UCSD-AML1 (cell line): ENCODE results near the gene LNX2.

ENCODE experiments used
- DNase-seq: peaks from one replicate; lab custom pipeline; 2025; ENCODE audit not compliant: unreplicated experiment; lab: John Stamatoyannopoulos, UW

The LNX2 gene

DNA sequence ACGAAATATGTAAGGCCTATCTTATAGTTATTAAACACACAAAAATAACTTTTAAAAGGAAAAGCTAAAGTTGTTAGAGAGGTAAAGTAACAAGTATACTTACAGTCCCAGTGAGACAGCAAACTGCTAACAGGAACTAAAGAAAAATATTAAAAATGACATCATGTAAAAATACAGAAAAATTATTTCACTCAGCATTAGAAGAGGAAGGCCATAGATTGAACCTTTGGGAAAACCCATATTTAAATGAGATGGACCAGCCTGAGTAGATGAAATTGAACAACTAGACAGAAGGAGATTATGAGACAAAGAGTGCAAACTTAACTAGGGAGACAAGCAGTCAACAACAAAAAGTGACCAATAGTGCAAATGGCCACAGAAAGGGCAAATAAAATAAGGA is 49.4 kb downstream of the LNX2 start:
- DNase-seq, result no peak

DNA sequence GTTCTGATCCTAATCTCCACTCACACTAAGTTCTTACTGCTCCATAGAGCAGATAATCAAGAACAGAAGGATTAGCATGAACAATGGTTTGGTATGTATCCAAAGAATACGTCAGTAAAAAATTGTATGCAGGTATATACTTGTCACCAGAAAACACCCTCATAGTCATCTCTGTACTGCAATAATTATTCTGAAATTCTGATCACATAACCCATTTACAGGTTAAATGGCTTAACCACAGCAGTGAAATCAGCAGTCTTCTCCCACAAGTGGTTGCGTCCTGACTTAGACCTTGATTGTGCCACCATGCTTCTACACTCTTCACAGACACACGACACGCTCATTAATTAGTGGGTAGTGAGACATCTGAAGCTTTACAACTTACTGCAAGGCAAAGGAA is 50.9 kb downstream of the LNX2 start:
- DNase-seq, result no peak

DNA sequence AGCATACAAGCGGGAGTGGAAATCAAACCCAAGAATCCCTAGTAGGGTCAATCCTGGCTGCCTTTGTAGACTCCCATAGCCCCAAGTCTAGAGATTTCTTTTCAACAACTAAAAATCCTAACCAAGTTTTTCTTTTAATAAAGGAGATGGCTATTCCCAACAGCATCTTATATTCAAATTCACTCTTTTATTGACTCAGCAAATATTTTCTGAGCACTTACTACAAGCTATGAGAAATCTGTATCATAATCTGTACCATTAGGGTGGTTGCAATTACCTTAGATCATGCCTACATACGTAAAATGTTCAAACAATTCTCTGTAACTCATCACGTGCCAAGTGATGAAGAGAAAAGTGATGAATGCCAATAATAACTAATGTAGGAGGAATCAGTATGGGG is 54.5 kb downstream of the LNX2 start:
- no peak for DNase-seq

DNA sequence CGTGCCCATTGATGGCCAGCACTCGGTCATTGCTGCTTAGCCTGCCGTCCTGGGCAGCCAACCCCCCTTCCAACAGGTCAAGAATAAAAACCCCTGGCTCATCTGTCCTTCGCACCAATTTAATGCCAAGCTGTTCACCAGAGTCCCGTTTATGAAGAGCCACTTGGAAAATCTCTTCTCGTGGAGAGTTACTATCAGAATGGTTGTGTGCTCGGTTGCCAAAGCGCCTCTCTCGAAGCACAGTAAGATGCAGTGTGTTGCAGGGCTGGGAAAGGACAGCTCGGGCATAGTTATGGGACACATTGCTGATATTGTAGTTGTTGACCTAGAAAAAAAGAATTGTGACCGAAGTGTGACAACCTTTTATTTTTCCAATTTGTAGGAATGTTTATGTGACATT is 57.9 kb downstream of the LNX2 start:
- no peak for DNase-seq

DNA sequence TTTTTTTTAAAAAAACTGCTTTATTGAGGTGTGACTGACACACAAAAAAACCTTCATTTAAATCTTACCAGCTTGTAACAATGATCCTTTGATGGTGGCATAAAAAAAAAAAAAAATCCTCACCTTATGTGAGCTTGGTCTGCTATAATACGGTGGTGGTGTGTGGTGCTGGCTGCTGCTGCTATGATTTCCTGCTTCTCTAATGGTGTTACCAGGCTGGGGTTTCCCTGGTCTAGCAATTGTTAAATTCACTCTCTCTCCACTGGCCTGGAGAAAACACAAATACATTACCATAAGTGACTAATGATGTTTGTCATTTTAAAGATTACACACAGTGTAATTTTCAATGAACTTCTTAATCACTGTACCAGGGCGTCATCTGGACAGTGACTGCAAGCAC is 60.6 kb downstream of the LNX2 start:
- no peak for DNase-seq

GRCh38 chr13:27556109-27556508 is 64.2 kb downstream of the LNX2 start:
- DNase-seq, result peak; percentile 31

- no peak for DNase-seq
These were observed 68.8 kb downstream of the LNX2 start for GRCh38 chr13:27551562-27551961.

DNA sequence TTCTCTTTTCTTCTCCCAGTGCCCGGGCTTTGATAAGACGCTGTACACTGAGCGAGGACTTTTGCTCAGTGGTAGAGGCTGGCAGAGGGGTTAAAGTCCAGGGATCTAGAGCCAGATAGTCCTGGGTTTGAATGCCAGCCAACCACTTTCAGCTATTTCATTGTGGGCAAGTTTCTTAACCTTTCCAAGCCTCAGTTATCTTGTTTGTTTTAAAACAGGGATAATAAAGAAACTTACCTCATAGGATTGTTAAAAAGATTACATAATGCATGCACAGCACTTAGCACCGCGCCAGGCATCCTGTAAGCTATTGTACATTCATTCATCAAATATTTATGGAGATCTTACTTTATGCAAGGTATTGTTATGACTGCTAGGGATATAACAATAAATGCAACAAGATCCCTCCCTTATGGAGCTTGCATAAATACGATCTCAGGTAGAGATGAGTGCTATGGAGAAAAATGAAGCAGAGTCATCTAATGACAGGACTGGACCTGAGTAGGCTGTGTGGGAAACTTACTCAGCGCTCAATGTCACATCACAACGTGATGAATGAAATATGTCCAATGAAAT is 70.8 kb downstream of the LNX2 start:
- no peak for DNase-seq

DNA sequence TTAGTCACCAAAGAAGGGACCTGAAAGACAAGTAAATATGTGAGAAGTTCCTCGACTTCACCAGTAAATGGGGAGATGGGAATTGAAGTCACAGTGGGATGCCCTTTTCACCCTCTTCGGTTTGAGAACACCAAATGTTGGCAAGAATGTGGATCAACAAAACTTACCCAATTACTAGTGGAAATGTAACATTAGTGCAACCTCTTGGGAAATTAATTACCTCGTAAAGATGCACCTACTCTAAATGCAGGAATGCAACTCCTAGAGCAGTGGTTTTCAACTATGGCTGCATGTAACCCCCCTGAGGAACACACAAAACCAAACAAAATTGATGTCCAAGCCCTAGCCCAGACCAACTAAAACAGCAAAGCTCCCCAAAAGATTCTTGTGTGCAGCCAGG is 78.1 kb downstream of the LNX2 start:
- DNase-seq, result no peak

GRCh38 chr13:27541386-27541785 is 78.9 kb downstream of the LNX2 start:
- no peak for DNase-seq

DNA sequence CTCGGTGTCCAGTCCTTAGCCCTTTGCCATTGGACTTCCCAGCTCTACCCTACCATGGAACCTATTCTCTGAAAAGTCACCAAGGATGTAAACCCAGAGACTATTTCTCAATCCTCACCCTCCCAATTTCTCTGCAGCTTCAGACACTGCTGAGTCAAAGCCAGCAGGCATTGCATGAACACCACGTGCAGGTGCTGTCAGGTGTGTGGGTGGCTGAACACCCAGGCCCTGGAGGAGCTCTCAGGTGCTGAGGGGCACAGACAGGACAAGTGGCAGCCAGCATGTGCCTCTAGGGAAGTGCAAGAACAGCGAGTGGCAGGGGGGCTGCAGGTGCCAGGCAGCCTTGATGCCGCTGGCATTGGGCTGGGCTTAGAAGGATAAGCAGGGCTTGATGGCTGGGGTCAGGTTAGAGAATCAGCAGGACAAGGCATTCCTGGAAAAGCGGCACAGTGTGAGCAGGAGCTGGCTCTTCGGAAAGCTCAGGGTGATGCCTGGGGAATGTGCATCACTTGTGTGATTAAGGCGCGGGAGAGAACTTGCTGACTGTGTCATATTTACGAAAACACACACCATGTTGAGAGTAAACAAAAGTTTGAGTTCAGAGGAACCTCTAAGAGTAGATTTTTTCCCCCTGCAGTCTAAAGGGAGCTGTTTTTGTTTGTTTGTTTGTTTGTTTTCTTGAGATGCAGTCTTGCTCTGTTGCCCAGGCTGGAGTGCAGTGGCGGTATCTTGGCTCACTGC is 83.8 kb downstream of the LNX2 start:
- DNase-seq, result no peak

- no peak for DNase-seq
These were observed 84.8 kb downstream of the LNX2 start for GRCh38 chr13:27535546-27535945.

- no peak for DNase-seq
These were observed 85.3 kb downstream of the LNX2 start for GRCh38 chr13:27534981-27535380.

DNA sequence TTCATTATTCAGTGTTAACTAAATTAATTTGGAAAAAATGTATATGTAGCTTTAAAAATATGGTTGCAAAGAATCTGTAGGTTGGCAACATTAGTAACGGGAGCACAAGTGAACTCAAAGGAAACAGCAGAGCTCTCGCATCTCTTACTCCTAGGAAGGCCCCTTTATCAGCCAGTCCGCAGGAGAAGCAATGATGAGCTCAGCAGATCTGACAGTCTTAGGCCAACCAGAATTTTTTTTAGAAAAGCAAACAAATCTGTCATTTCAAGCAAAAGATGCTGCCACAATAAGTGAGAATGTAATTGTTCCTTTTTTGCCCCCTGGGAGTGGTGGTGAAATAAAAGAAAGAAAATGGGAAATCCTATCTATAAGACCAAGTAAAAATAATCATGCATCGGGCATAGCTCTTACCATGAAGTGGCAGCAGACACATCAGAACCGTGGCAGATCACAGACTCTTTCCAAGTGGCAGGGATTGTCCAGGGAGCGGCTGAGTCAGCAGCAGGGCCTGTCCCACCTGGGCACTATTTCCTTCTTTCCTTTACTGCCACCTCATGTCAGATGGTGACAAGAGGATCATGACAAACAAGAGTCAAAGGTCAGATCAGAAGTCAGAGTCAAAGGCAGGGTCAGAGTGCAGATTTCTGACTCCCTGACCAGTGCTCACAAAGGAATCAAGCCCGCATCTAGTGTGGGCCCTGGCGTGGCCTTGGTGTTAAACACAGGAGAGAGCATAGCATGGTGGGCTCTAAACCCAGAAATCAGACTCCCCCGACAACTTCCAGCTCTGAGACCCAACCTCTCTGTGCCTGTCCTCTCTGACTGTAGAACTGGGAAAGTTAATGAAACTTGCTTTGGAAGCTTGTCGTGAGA is 86.0 kb downstream of the LNX2 start:
- DNase-seq, result no peak

DNA sequence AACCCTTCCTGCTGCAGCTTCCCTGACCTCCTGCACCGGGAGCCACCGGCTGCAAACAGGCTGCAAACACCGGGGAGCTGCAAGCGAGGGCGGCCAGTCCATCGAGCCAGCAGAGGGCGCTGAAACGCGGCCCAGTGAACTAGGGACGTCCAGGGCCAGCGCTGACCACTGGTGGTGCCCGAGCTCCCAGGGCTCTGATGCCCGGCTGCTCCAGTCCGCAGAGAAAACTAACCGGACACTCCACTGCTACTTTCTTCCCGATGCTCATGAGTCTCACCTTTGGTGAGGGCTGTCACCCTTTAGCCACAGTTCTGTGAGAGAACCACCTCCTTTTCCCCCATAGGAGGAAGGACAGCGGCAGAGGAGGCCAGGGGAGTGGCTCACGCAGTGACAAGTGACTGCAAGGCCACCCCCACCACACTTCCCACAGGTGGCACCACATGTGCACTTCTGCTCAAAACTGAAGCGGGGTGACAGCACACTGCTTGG is 87.1 kb downstream of the LNX2 start:
- DNase-seq, result peak; percentile 79

- DNase-seq, result no peak
These were observed 91.4 kb downstream of the LNX2 start for GRCh38 chr13:27528908-27529307.

DNA sequence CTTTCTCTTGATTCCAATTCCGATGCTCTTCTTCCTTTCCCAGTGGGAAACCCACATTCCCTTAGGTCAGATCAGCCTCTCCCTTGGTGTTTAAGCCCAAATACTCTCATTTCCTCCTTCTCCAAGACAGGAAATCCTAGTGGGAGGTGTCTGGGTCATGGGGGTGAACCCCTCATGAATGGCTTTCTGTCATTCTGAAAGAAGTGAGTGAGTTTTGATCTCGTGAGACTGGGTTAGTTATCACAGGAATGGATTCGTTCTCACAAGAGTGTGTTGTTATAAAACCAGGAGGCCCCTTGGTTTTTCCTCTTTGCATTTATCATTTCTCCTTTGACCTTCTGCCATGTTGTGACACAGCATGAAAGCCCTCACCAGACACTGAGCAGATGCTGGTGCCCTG is 93.8 kb downstream of the LNX2 start:
- no peak for DNase-seq

GRCh38 chr13:27524981-27525975 is 95.1 kb downstream of the LNX2 start:
- no peak for DNase-seq

DNA sequence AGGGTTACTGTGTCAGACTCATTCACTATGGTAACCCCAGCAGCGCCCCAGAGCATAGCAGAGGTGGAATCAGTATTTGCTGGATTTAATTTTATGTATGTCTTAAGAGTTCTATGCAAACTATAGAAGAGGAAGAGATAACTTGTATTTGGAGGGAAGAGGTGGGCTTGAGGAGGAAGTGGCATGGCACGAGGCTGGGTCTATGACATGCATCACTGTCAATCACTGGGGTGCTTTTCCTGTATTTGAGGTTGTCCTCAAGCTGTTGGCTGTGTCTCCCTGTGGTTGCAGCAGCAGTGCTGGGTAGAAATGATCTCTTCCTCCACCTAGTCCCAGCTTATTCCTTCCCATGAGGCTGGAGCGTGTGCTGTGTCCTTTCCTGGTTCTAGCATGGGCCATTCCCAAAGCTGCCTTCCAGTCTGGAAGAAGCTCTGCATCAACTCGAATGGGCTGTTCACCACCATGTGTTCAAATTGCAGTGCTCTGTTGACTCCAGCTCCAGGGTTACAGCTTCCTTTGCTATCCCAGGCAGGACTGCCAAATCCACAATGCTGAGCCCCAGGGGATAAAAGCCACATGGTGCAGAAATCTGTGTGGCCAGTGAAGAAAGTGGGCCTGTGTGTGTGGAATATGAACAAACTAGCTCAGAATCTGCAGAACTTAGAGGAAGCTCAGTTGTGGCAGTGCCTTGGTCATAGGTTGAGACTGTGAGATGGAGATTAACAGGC is 96.8 kb downstream of the LNX2 start:
- peak; percentile 60 for DNase-seq

DNA sequence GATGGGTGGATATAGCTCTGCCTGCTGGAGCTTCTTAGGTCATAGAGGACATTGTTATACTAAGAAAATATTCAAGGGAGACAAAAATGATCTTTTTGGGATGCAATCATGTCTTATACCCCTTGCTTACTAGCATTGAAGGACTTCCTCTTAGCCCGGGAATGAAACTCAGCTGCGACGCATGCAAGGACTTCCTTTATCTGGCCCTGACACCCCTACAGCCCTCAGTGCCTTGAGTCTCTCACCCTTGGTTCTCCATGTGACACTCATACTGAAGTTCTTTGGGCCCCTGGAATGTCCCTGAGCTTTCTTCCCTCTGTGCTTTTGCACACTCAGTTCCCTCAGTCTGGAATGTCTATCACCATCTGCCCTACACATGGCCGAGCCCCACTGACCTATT is 97.5 kb downstream of the LNX2 start:
- peak; percentile 60 for DNase-seq
